Heart left ventricle (tissue), 13 donors: Measurements from ENCODE around the gene SLC30A10.

Experiments
- POLR2A ChIP-seq, 2 donors: fragments of 450-650 bp; IDR thresholded peaks; one replicate each; pipeline ENCODE4 v1.6.1; 2017; ENCODE audit warnings: antibody characterized with exemption in 2 of 2, mild to moderate bottlenecking in 2 of 2, moderate library complexity in 2 of 2
- TF ChIP-seq, protein P1 (sequence below), 12 donors: fragments of 200-600 bp; sonication (generic) in 4 of 12; IDR thresholded peaks; one replicate each; pipeline versions ENCODE4 v1.5.0 to v1.8.0; 2018 to 2022; ENCODE audit warnings: antibody characterized with exemption in 12 of 12, mild to moderate bottlenecking in 5 of 12
- donor health status: ischemic (EF 13 %, LVEDD 7.1; RV severe dilation, severe dysfunction).
- donor health status: DM: no; HTN: yes; CAD: no.
- donor health status: DM: no; HTN: no; CAD: no.
- donor health status: ischemic (EF 25% LVEDD 6.9; RV normal size, moderate dysfunction).
- donor health status: ischemic (EF 25% LVEDD 5.7; RV mildly dilated, moderate dysfunction).
- donor health status: ischemic (EF 35%, LVEDD 5.7; RV mildly dilated, moderate dysfunction).
- donor health status: nonischemic (EF 11% LVEDD 7.7; RV severe dilation, severe dysfunction).
- donor health status: DM: yes; HTN: yes; CAD: no.
- donor health status: PGD.
- donor health status: ischemic (EF 29% LVEDD 5.4; RV normal size, mild dysfunction).
- donor health status: nonischemic (EF 23%, LVEDD 6.1; RV moderate dilation, normal function).

- no peak for TF ChIP-seq POLR2A (IDR thresholded peaks at IDR 0.05)
- TF ChIP-seq, protein P1, sequence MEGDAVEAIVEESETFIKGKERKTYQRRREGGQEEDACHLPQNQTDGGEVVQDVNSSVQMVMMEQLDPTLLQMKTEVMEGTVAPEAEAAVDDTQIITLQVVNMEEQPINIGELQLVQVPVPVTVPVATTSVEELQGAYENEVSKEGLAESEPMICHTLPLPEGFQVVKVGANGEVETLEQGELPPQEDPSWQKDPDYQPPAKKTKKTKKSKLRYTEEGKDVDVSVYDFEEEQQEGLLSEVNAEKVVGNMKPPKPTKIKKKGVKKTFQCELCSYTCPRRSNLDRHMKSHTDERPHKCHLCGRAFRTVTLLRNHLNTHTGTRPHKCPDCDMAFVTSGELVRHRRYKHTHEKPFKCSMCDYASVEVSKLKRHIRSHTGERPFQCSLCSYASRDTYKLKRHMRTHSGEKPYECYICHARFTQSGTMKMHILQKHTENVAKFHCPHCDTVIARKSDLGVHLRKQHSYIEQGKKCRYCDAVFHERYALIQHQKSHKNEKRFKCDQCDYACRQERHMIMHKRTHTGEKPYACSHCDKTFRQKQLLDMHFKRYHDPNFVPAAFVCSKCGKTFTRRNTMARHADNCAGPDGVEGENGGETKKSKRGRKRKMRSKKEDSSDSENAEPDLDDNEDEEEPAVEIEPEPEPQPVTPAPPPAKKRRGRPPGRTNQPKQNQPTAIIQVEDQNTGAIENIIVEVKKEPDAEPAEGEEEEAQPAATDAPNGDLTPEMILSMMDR (IDR thresholded peaks at IDR 0.05) = no peak
Observed at GRCh38 chr1:219875860-219876259, 52.5 kb downstream of the SLC30A10 start.
